ENCODE measurements around the gene MGAT5B.
"Not testable (repeated sequence)": the region's sequence is repeated elsewhere in the genome, so short reads cannot be mapped to it uniquely, and the experiment has no call there.

The MGAT5B gene

DNA sequence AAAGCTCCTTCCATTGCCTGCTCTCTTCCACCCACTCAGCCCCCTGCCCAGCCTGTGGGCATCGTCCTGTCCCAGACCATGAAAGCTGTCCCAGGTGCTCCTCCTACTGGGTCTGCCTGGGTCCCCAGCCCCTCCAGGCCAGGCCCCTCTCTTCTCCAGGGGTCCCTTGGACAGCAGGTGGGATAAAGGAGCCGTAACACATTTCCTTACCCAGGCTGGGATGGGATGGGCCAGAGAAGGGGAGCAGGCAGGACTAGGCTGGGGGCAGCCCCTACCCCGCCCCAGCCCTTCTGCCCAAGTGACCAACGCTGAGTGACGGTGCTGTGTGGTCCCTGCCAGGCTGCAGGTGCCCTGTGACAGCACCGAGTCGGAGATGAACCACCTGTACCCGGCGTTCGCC, 80.1 kb downstream of the MGAT5B start:
- DNase-seq (ENCODE audit: low read depth in 1 of 2, low spot score in 1 of 2), result no peak

DNA sequence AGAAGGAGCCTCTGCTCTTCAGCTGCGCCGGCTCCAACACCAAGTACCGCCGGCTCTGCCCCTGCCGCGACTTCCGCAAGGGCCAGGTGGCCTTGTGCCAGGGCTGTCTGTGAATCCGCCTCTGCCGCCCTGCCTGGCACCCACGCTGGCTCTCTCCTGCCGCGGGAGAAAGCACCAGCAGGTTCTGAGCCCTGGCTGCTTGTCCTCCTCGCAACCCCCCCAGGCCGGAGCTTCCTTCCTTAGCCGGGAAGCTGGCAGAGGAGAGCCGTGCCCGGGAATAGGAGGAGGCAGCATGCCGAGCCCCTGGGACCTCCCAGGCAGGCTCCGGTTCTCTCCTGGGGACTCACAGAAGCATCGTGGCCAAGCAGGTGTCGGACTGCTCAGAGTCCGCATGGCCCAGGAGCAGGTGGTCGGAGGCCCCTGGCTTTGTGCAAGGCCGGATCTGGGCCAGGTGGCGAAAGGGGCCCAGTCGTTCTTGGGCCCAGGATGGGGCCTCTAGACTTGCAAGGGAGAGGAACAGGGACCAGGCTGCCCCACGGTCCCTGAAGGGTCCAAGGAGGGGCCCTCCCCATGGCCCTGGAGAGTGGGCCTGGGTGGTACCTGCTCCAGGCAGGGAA, 80.6 kb downstream of the MGAT5B start:
- no peak for DNase-seq (ENCODE audit: low read depth in 1 of 2, low spot score in 1 of 2)

DNA sequence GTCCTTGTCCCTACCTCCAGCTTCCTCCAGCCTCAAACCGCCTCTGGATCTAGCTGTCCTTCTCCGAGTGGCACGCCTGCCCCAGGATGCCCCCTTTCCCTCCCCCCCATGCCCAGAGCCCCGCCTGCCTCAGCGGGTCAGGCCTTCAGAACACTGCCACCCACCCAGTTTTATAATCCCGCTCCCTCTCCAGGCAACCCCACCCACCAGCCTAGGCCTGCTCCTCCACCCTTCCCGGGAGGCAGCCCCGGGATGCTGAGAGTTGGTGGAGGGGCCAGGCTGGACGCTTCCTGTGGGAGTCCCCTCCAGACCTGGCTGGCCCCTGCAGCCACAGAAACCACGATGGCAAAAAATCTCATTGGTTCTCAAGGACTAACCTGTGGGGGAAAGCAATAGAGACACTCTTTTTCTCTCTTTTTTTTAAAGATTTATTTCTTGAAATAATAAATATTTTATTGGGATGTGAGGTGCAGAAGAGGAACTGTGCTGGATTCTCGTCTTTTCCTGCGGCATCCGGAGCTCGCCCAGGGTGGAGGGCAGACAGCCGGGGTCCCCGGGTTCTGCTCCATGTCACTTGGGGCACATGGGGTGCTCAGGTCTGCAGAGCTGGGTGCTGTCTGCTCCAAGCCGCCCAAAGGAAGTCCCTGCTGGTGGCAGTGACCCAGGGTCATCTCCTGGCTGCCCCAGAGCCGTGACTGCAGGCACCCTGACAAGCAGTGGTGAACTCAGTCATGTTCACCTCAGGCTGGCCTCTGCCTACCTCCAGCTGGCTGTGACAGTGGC, 81.9 kb downstream of the MGAT5B start:
- DNase-seq (ENCODE audit: low read depth in 1 of 2, low spot score in 1 of 2), result no peak

DNA sequence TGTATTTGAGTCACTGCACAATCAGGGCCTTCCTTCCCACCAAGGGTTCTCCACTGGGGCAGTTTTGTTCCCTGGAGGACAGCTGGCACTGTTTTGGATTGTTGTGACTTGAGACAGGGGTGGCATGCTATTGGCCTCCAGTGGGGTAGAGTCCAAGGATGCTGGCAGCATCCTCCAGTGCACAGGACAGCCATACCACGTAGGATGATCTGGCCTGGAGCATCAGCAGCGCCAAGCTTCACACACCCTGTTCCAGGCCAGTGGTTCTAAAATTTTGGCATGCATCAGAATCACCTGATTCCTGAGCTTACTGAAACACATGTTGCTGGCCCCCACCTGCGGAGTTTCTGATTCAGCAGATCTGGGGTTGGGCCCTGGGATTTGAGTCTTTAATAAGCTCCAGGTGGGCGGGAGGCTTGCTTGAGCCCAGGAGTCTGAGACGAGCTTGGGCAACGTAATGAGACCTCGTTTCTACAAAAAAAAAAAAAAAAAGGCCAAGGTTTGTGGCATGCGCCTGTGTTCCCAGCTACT, 83.2 kb downstream of the MGAT5B start:
- DNase-seq (ENCODE audit: low read depth in 1 of 2, low spot score in 1 of 2), result no peak

DNA sequence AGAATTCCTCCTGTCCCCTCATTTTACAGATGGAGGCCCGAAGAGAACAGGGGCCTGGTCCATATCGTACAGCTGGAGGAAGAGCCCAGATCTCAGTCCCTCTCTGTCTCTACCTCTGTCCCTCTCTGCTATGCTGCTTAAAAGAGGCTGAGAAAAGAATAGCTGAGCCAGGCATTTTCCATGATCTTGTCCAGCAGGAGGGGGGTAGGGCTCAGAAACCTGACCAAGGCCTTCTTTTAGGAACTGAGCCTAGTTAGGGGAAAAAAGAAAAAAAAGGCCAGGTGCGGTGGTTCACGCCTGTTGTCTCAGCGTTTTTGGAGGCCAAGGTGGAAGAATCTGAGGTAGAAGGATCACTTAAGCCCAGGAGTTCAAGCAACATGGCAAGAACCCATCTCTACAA, 84.2 kb downstream of the MGAT5B start:
- DNase-seq (ENCODE audit: low read depth in 1 of 2, low spot score in 1 of 2), result no peak

DNA sequence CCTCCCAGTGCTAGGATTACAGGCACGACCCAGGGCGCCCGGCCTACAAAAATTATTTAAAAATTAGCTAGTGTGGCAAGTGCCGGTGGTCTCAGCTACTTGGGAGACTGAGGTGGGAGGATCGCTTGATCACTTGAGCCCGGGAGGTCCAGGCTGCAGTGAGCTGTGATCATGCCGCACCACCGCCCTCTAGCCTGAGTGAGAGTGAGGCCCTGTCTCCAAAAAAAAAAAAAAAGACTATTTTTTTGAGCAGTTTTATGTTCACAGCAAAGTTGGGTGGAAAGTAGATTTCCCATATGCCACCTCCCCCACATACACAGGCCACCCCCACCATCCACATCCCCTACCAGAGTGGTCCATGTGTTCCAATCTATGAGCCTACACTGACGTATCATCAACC, 84.9 kb downstream of the MGAT5B start:
- DNase-seq (ENCODE audit: low read depth in 1 of 2, low spot score in 1 of 2), result no peak

DNA sequence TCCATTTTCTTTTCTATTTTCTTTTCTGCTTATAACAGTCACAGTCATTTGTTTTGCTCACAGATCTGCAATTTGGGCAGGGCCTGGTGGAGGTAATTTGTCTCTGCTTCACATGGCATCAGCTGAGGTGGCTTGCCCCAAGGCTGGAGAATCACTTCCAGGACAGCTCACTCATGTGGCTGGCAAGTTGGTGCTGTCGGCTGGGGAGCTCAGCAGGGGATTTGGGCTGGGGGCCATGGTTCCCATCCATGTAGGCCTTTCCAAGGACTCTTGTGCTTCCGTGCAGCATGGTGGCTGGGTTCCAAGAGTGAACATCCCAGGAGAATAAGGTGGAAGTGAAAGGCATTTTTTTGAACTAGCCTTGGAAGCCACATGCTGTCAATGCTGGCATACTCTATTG, 85.7 kb downstream of the MGAT5B start:
- no peak for DNase-seq (ENCODE audit: low read depth in 1 of 2, low spot score in 1 of 2)

DNA sequence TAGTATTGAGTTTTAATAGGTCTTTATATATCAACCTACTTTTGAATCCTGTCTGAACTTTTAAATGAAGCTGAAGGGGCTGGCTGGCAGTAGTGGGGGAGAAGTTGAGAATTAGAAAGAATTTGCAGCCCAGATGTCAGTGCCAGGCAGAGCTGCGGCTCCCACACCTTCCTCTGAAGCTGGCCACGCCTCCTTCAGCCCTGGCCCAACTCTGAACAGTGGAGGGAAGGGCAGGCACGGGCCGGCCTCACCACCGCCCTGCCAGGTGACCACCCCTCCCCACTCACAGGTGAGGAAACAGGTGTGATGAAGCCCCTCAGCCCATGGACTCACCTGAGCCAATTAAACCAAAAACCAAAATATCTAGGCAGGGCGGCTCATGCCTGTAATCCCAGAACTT, 87.0 kb downstream of the MGAT5B start:
- DNase-seq (ENCODE audit: low read depth in 1 of 2, low spot score in 1 of 2), result no peak

DNA sequence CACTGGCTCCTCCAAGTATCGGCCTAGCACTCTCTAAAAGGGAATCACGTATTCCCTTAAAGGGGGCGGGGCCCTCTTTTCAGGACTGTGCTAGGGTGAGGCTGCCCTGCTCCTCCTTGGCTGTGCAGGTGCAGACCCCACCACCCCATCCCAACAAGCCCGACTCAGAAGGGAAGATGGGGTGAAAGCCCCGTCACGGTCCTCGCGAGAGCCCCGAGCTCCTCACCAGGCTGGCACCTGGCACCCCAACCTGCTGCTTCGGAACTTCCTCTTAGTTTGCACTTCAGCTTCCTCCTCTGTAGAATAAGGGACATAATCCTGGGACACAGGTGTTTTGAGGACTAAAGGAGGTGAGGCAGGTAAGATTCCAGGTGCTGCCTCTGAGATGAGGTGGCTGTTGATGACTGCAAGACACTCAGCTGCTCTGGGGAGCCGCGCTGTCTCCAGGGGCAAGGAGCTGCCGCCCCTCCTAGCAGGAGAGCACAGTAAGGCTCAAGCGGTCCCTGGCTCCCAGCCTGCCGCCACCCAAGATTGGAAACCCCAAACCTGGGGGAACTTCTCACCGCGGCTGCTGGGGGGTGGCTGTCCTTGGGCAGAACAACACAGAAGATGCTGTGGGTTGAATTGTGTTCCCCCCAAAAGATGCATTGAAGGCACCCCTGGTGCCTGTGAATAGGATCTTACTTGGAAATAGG, 88.8 kb downstream of the MGAT5B start:
- no peak for DNase-seq (ENCODE audit: low read depth in 1 of 2, low spot score in 1 of 2)

DNA sequence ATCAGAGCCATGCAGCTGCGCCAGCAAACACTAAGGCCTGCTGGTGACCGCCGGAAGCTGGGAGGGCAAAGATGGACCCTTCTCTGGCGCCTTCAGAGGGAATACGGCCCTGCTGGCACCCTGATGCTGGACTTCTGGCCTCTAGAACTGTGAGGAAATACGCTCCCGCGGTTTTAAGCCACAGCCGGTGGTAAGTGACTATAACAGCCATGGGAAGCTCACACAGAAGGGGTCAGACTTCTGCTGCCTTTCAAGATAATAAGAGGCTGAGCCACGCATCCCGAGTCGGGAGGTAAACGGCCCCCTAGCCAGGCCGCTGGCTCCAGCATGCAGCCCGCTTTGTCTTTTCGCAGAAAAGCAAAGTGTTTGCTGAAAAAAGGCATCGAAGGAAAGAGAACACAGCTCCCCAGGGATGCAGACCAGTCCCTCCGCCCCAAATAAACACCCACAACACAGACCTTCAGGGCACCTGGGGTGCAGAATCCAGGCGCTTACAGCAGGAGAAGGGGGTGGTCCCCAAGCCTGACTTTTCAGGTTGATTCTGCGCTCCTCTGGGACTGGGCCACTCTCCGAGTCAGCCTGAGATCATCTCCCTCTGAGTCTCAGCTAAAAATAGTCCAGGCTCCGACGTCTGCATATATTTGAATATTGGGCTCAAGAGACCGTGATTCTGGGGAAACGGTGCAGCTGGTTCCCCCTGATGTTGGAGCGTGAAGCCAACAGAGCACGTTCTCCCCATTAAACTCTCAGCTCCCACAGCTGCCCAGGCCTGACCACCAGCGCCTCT, 89.7 kb downstream of the MGAT5B start:
- DNase-seq (ENCODE audit: low read depth in 1 of 2, low spot score in 1 of 2), result no peak

DNA sequence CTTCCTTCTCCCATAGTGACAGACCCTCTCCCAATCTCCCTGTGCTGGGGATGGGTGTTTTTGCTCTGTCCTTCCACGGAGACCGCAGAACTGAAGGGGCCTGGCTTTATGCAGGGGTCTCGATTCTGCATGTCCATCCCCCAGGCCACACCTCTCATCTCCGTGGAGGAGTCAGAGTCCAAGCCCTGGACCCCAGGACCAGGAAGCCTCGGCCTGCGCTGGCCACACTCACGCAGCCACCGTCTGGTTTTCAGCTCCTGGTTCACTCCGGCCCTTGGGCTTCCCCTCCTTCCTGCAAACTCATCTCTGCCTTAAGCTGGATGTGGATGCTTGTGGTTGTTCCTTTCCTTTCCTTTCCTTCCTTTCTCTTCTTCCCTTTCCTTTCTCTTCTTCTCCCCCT, 90.8 kb downstream of the MGAT5B start:
- no peak for DNase-seq (ENCODE audit: low read depth in 1 of 2, low spot score in 1 of 2)

DNA sequence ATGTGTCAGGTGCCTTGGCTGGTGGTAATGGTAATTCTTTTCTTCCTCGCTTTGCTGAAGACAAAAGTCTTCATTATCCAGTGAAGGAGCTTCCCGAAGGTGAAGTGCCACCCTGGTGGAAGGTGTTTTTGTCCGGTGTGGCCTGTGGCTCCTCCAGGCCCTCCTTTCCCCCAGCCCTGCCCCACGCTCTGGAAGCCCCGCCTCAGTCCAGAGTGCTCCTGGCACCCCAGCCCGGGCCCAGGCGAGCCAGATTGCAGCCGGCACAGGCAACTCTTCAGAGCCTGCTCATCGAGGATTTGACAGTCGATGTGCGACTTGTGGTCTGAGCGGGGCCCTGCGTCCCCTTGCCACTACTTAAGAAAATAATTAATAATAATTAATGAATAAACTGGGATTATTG, 93.7 kb downstream of the MGAT5B start:
- no peak for DNase-seq (ENCODE audit: low read depth in 1 of 2, low spot score in 1 of 2)

DNA sequence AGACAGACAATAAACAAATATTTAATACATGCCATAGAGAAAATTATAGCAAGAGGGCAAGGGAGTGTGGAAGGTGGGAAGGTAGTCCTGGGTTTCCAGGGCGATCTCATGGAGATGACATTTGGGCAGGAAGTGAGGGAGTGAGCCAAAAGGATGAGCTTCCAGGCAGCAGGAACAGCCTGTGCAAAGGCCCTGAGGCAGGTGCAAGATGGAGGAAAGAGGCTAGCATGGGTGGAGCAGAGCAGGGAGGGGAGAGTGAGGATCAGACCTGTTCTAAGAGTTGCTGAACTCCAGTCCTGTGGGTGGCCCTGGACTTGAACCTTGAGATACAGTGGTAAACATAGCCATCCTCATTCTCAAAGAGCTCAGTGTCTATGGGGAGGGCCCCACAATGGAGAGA, 94.7 kb downstream of the MGAT5B start:
- no peak for DNase-seq (ENCODE audit: low read depth in 1 of 2, low spot score in 1 of 2)

DNA sequence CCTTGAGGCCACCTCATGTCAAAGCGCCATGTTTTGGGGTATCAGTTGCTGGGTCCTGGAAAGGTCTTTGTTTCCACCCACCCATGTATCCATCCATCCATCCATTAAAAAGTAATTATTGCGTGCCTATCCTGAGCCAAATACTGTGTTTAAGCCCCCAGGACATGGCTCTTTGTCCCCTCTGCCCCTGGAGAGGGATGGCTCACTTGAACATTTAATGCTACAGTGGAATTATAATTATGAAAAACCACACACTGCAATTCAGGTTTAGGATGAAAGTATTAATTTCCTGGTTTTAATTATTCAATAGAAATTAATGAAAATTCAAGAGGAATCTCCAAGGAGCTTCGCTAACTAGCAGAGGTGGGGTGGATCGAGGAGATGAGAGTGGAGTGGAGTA, 97.8 kb downstream of the MGAT5B start:
- no peak for DNase-seq (ENCODE audit: low read depth in 1 of 2, low spot score in 1 of 2)

DNA sequence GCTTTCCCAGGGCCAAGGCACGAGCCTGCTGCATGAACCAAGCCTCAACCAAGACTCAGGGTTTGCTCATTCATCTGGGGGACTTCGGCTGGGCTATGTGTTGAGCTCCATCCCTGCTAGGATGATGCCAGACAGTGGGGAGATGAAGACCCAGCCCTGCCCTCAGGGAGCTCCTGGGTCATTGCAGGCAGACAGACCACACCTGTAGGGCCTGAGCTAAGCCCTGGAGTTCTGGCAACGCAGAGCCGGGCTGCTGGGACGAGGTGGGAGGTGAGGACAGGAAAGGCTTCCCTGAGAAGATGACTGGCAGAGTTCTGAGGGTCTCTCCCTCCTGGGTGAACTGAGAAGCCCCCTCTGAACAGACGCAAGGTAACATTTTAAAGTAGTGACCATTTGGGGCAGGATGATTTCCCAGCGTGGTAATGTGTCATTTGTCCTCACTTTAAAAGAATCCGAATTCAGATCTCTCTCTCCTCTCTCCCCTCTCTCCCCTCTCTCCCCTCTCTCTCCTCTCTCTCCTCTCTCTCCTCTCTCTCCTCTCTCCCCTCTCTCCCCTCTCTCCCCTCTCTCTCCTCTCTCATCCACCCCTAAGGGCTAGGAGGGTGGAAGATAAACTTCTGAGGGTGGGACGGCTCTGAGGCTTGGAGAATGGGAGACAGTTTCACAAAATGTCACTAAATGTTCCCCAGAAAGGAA, 98.4 kb downstream of the MGAT5B start:
- DNase-seq (ENCODE audit: low read depth in 1 of 2, low spot score in 1 of 2), result no peak

DNA sequence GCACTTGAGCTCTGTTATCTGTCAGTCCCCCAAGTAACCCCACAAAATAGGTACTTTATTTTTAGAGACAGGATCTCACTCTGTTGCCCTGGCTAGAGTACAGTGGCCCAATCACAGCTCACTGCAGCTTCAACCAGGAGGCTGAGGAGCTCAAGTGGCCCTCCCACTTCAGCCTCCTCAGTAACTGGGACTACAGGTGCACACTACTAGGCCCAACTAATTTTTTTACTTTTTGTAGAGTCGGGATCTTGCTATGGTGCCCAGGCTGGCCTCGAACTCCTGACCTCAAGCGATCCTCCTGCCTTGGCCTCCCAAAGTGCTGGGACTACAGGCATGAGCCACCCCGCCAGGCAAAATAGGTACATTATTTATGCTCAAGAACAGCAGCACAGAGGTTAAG, 99.6 kb downstream of the MGAT5B start:
- no peak for DNase-seq (ENCODE audit: low read depth in 1 of 2, low spot score in 1 of 2)

DNA sequence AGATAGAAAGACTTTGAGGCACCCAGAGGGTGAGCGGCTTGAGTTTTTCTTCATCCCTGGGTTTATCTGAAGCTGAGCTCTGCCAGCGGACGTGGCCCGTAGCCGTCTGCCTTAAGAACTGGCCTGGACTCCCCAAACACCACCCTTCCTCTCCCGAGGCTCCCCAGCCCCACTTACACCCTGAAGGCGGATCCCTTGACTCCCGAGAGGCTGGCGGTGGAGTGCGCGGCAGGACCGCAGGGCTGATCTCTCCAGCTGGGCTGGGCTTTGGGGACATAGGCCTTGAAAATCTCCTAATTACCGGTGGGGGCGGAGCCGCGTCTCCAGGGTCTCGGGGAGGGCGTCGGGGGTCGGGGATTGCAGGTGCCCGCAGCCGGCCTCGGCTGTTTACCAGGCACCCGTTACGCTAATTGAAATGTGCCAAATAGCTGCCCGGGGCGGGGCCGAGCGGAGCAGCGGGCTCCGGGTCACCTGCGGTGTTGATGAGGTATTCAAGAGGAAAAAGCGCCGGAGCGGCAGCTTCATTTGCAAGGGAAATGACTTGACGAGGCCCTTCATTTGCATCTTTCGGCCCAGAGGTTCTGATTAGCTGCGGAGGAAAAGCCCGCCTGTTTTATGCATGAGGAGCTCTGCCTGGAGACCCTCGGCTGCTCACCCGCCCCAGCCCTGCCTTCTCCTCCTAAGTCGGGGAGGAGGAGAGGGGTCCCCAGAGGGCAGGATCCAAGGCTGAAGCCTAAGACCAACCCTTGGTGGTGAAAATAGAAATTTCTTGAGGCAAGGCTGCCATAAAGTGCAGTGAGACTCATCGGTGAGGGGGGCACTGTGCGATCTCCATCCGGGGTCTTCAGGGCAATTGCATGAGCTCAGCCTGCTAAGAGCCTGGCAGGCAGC, 100.7 kb downstream of the MGAT5B start:
- DNase-seq (ENCODE audit: low read depth in 1 of 2, low spot score in 1 of 2), result peak in 1 of 2 donors; percentile 18

DNA sequence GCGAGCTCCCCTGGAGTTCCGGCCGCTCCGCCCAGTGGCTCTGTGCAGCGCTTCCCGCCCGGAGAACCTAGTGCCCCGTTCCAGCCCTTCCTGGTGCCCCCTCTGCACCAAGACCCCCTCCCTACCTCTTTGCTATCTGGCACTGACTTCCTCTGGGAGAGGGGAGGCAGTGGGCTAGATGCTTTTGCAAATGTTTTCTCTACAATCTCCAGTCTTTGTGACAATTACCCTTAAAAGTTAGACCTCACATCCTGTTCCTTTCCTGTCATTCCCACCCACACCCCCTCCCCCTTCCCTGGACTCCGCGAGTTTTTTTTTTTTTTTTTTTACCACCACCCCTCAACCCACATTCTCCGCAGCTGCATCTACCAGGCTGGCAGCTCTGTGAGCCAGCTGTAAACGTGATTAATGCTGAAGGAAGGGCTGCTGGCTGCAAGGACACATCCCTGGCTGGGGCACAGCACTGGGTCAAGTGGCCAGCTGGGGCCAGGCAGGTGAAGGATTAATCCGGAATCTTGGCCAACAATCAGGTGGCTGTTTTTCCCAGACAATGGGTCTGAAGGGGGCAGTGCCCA, 101.5 kb downstream of the MGAT5B start:
- no peak for DNase-seq (ENCODE audit: low read depth in 1 of 2, low spot score in 1 of 2)

DNA sequence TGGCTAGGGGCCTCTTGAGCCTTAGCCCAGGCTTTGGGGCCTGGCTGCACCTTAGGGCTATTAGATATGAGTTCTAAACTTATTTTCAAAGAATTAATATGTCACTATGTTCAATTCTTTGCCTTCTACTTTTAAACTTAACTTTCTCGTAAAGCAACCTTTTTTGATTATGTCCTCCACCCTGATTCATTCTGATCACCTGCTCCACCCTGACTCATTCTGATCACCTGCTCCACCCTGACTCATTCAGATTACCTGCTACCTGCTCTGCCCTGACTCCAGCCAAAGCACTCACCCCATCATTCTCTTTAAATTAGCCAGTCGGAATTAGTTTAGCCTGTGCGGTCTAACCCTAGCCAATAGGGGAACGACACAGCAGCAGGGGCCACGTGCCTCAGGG, 102.0 kb downstream of the MGAT5B start:
- not testable (repeated sequence) for DNase-seq (ENCODE audit: low read depth in 1 of 2, low spot score in 1 of 2)
